HepG2 (cell line): Measurements from ENCODE around the gene CHKB. TPM values are rescaled to one million over a fixed set of nuclear protein-coding genes. Genes with fewer than 3 reads are reported as not detected.

Experiments used
- ATAC-seq: fragments of 200-7000 bp; cut with Tn5 transposase; 3 replicates; pipeline ENCODE4 v1.9.1; 2020; ENCODE audit warnings: mild to moderate bottlenecking, moderate library complexity
- BruUV-seq: library from RNA; stranded (reverse); fragments of 400-500 nt; replicated peaks from 2 replicates; lab custom pipeline; 2021; lab: Mats Ljungman, UMichigan
- CTCF ChIA-PET: fragments of 300-600 bp; formaldehyde crosslinking; extraction: SDS; loops from one replicate; lab custom pipeline; 2021; ENCODE audit warnings: low total read pairs, inconsistent platforms, low intra/inter-chr PET ratio; lab: Yijun Ruan, JAX
- POLR2A ChIA-PET: fragments of 350-600 bp; sonication (Branson Sonifier 250); formaldehyde crosslinking; loops from one replicate; lab custom pipeline; 2020; ENCODE audit warnings: antibody characterized with exemption, inconsistent platforms; lab: Yijun Ruan, JAX
- DNase-seq: peaks from one replicate; pipeline ENCODE4 v3.0.0-alpha.2; 2015; ENCODE audit warnings: low spot score
- FAIRE-seq: peaks from 3 replicates; lab custom pipeline; 2011; peaks lifted over from hg19 to GRCh38; lab: Jason Lieb, UNC
- H2AFZ ChIP-seq: one replicate; pipeline ENCODE4 v1.6.1; 2011; ENCODE audit warnings: low read length, inconsistent platforms
- H3K27ac ChIP-seq: fragments of 300-600 bp; 3 replicates; pipeline ENCODE4 v1.8.0; 2011; ENCODE audit warnings: mixed run types, mild to moderate bottlenecking, mixed read lengths, low read length, inconsistent platforms; ENCODE audit not compliant: insufficient read depth; ENCODE audit errors: extremely low read length
- H3K27me3 ChIP-seq, 2 experiments: fragments of 200-600 bp in 1 of 2; 2 replicates in 1 of 2; 3 replicates in 1 of 2; pipeline versions ENCODE4 v1.6.0 to v1.8.0; 2011; ENCODE audit warnings: low read length in 2 of 2, mild to moderate bottlenecking in 2 of 2, moderate library complexity in 2 of 2, inconsistent platforms in 1 of 2; ENCODE audit not compliant: insufficient read depth in 2 of 2, control insufficient read depth in 1 of 2
- H3K36me3 ChIP-seq, 2 experiments: fragments of 200-600 bp in 1 of 2; replicated peaks in 1 of 2; 2 replicates in 1 of 2; 3 replicates in 1 of 2; pipeline versions ENCODE4 v1.5.1 to v1.8.0; 2011; ENCODE audit warnings: low read length in 2 of 2, inconsistent platforms in 1 of 2; ENCODE audit not compliant: insufficient read depth in 2 of 2, control insufficient read depth in 1 of 2
- H3K4me1 ChIP-seq: 2 replicates; pipeline ENCODE4 v1.5.1; 2012; ENCODE audit warnings: low read length, inconsistent platforms; ENCODE audit not compliant: insufficient read depth
- H3K4me2 ChIP-seq: 2 replicates; pipeline ENCODE4 v1.6.0; 2011; ENCODE audit warnings: low read depth, low read length, inconsistent platforms
- H3K4me3 ChIP-seq, 3 experiments: fragments of 200-600 bp in 1 of 3; sonication (generic), shearing (Covaris generic) in 1 of 3; replicated peaks in 1 of 3; 2 replicates each; pipeline ENCODE4 v1.5.1; 2011 to 2016; ENCODE audit warnings: low read length in 3 of 3, inconsistent platforms in 2 of 3, low read depth in 2 of 3, mild to moderate bottlenecking in 2 of 3, control low read depth in 1 of 3, mixed read lengths in 1 of 3; ENCODE audit not compliant: insufficient read depth in 1 of 3
- H3K79me2 ChIP-seq: one replicate; pipeline ENCODE4 v1.6.1; 2011; ENCODE audit warnings: low read length, inconsistent platforms; ENCODE audit not compliant: insufficient read depth
- H3K9ac ChIP-seq: 2 replicates; pipeline ENCODE4 v1.6.0; 2011; ENCODE audit warnings: mild to moderate bottlenecking, low read depth, low read length, inconsistent platforms; ENCODE audit not compliant: insufficient read depth
- H3K9me3 ChIP-seq: 2 replicates; pipeline ENCODE4 v1.5.1; 2012; ENCODE audit warnings: mild to moderate bottlenecking, low read length
- H4K20me1 ChIP-seq: 2 replicates; pipeline ENCODE4 v1.6.0; 2011; ENCODE audit warnings: inconsistent platforms, mild to moderate bottlenecking, low read length, moderate library complexity; ENCODE audit not compliant: insufficient read depth
- CHD4 ChIP-seq: fragments of 200-600 bp; sonication (generic); IDR thresholded peaks from 2 replicates; pipeline ENCODE4 v1.7.0; 2017; ENCODE audit warnings: mild to moderate bottlenecking, low read length, borderline replicate concordance
- DPF2 ChIP-seq: sonication (generic); formaldehyde crosslinking; IDR thresholded peaks from 2 replicates; pipeline ENCODE4 v1.4.0; 2020; ENCODE audit warnings: mild to moderate bottlenecking, low read depth, missing genetic modification reagents, borderline replicate concordance
- FOSL2 ChIP-seq: sonication (generic); formaldehyde crosslinking; IDR thresholded peaks from 2 replicates; pipeline ENCODE4 v1.4.0; 2020; ENCODE audit warnings: missing genetic modification reagents
- HIC2 ChIP-seq: sonication (generic); formaldehyde crosslinking; IDR thresholded peaks from 2 replicates; pipeline ENCODE4 v1.9.0; 2022; ENCODE audit warnings: low read depth, missing genetic modification reagents
- HMG20A ChIP-seq: IDR thresholded peaks from 2 replicates; pipeline ENCODE4 v1.6.1; 2016; ENCODE audit warnings: borderline replicate concordance
- MLX ChIP-seq: IDR thresholded peaks from 2 replicates; pipeline ENCODE4 v1.6.1; 2016
- PAX8 ChIP-seq: sonication (generic); formaldehyde crosslinking; IDR thresholded peaks from 2 replicates; pipeline ENCODE4 v1.8.0; 2022; ENCODE audit warnings: mild to moderate bottlenecking, missing genetic modification reagents, borderline replicate concordance
- POLR2G ChIP-seq: fragments of 200-400 bp; formaldehyde crosslinking; IDR thresholded peaks from 2 replicates; pipeline ENCODE4 v1.6.1; 2018; ENCODE audit warnings: mild to moderate bottlenecking, low read depth, low read length, moderate library complexity
- RAD21 ChIP-seq: fragments of 450-650 bp; formaldehyde crosslinking; IDR thresholded peaks from 2 replicates; pipeline ENCODE4 v1.5.0; 2020; ENCODE audit warnings: mild to moderate bottlenecking
- SAP130 ChIP-seq: IDR thresholded peaks from 2 replicates; pipeline ENCODE4 v1.6.1; 2016; ENCODE audit warnings: low read depth
- SNRNP70 ChIP-seq: fragments of 200-400 bp; formaldehyde crosslinking; IDR thresholded peaks from 2 replicates; pipeline ENCODE4 v1.6.1; 2017; ENCODE audit warnings: mild to moderate bottlenecking, low read depth, low read length, moderate library complexity
- SOX13 ChIP-seq, 3 experiments: fragments of 450-650 bp in 1 of 3; sonication (generic) in 1 of 3; formaldehyde crosslinking in 1 of 3; IDR thresholded peaks in 2 of 3; conservative IDR thresholded peaks in 1 of 3; 2 replicates each; pipeline versions ENCODE4 v1.5.0 to v1.6.1; 2016 to 2020; ENCODE audit warnings: antibody characterized with exemption in 1 of 3, mild to moderate bottlenecking in 1 of 3, missing compliant biosample characterization in 1 of 3, missing genetic modification reagents in 1 of 3, moderate library complexity in 1 of 3
- ZFYVE20 ChIP-seq: sonication (generic); formaldehyde crosslinking; IDR thresholded peaks from 2 replicates; pipeline ENCODE4 v1.8.0; 2023; ENCODE audit warnings: low read depth, mild to moderate bottlenecking, moderate library complexity, missing genetic modification reagents, borderline replicate concordance
- ZIK1 ChIP-seq: sonication (generic); formaldehyde crosslinking; IDR thresholded peaks from 2 replicates; pipeline ENCODE4 v1.5.0; 2020; ENCODE audit warnings: mild to moderate bottlenecking, low read depth, missing genetic modification reagents, borderline replicate concordance
- ZNF574 ChIP-seq: sonication (generic); formaldehyde crosslinking; IDR thresholded peaks from 2 replicates; pipeline ENCODE4 v1.4.0; 2020; ENCODE audit warnings: missing genetic modification reagents
- ZNF644 ChIP-seq: IDR thresholded peaks from 2 replicates; pipeline ENCODE4 v1.6.1; 2016; ENCODE audit warnings: low read depth
- ZNF761 ChIP-seq: sonication (generic); formaldehyde crosslinking; conservative IDR thresholded peaks from 2 replicates; pipeline ENCODE4 v1.4.0; 2020; ENCODE audit warnings: mild to moderate bottlenecking, missing genetic modification reagents
- ZNF773 ChIP-seq: sonication (generic); formaldehyde crosslinking; IDR thresholded peaks from 2 replicates; pipeline ENCODE4 v1.4.0; 2020; ENCODE audit warnings: missing genetic modification reagents, borderline replicate concordance
- WGBS: methylation state at CpG from one replicate; pipeline ENCODE4 v1.1.6; 2017; ENCODE audit warnings: low lambda C conversion rate; 5-methylcytosine and 5-hydroxymethylcytosine counted together
- in situ Hi-C: cut with HindIII; loops from 2 replicates; pipeline ENCODE4 v1.10.0; 2017; ENCODE audit warnings: low pct_unique_long_range_greater_than_20kb; ENCODE audit not compliant: extremely low pct_ligation_motif_present
- intact Hi-C: fragments of 100-400 bp; cut with micrococcal nuclease; formaldehyde crosslinking; loops from one replicate; pipeline ENCODE4 v1.10.0; 2022; ENCODE audit not compliant: unreplicated experiment
- polyA plus RNA-seq, 8 experiments: library from polyadenylated mRNA; depleted of rRNA in 3 of 8; stranded (reverse) in 7 of 8; unstranded in 1 of 8; fragments of >200 nt; fragmentation: Illumina TruSeq in 4 of 8; extraction: Trizol in 4 of 8; gene quantifications; 2 replicates each; pipeline versions ENCODE4 v1.2.1 to v1.2.3, GENCODE V29; 2011 to 2016; ENCODE audit warnings: low read depth in 4 of 8, missing spikeins in 1 of 8, mixed read lengths in 1 of 8; ENCODE audit not compliant: insufficient read depth in 1 of 8
- total RNA-seq, 5 experiments: library from RNA; depleted of rRNA; stranded (reverse); fragments of >200 nt; fragmentation: Illumina TruSeq; extraction: Trizol; gene quantifications; 2 replicates each; pipeline ENCODE4 v1.2.3, GENCODE V29; 2016; ENCODE audit warnings: low read depth in 1 of 5

CHKB gene
- total and polyA plus RNA-seq, 2 of the 13 experiments (the other 11 are each of a cell fraction or from before 2014, with no cell fraction given), result 24.5 to 42.7 TPM

- TF ChIP-seq POLR2G, result no peak
- TF ChIP-seq MLX, result no peak
- no peak for TF ChIP-seq ZNF574 (CRISPR knock-in tag)
- TF ChIP-seq ZNF773 (CRISPR knock-in tag), result no peak
- TF ChIP-seq, all 625 proteins: peak for 0
Measured at GRCh38 chr22:50544078-50544745, 38.4 kb downstream of the CHKB start (continued).

- FAIRE-seq, result no peak
- no peak overlapping the region for H2AFZ ChIP-seq
- peaks cover 38% of the 10 kb centered on the region for H3K4me1 ChIP-seq
- TF ChIP-seq ZNF761 (CRISPR knock-in tag) (no peak), FOSL2 (CRISPR knock-in tag) (no peak), HIC2 (CRISPR knock-in tag) (no peak), SOX13 (IDR thresholded peaks at IDR 0.05) (no peak), SOX13 (CRISPR knock-in tag; conservative IDR thresholded peaks at IDR 0.05 in 1 of 2, IDR thresholded peaks at IDR 0.05 in 1 of 2) (no peak), RAD21 (no peak), SNRNP70 (no peak), PAX8 (CRISPR knock-in tag) (no peak), DPF2 (CRISPR knock-in tag) (no peak), SAP130 (no peak), CHD4 (no peak), HMG20A (CRISPR knock-in tag) (no peak), ZNF644 (no peak), ZFYVE20 (CRISPR knock-in tag) (no peak), ZIK1 (CRISPR knock-in tag) (no peak)
Measured at GRCh38 chr22:50542416-50542927, 40.2 kb downstream of the CHKB start.

More at GRCh38 chr22:50542416-50542927, 40.2 kb downstream of the CHKB start:
- no TSS peak for BruUV-seq
- ChIA-PET POLR2A (interaction anchor here (1.7 to 2.2 kb wide), 2 partner anchors 9 to 17 kb away, joined by 5 to 8 read pairs; partner anchors contain the start of gene SCO2), CTCF (interaction anchor here (1.2 kb wide), 1 partner anchor 34 kb away, joined by 3 read pairs; no protein-coding TSS in a partner anchor)
- DNase-seq (no peak), ATAC-seq (no peak)
- in situ Hi-C loops (no loop called here), intact Hi-C loops (no loop called here)
- Histone ChIP-seq H3K9me3 (no peaks in the 10 kb centered on the region), H3K9ac (no peak overlapping the region), H3K4me3 (no peak overlapping the region), H3K4me2 (no peak overlapping the region), H3K36me3 (no peaks in the 10 kb centered on the region), H3K79me2 (no peaks in the 10 kb centered on the region), H3K27ac (no peak overlapping the region), H3K27me3 (peaks cover 2 to 26% of the 10 kb centered on the region in 2 experiments), H4K20me1 (no peaks in the 10 kb centered on the region)
- WGBS, result 88% methylated on average over 19 of the region's 19 CpGs
